HL-60 (cell line): ENCODE data around the gene TOB1.
"Not testable (repeated sequence)": the region's sequence is repeated elsewhere in the genome, so short reads cannot be mapped to it uniquely, and the experiment has no call there.

Source experiments
- DNase-seq, 2 experiments: peaks; one replicate each; pipeline ENCODE4 v3.0.0-alpha.2; 2010 to 2020; ENCODE audit warnings: low read depth in 1 of 2, low spot score in 1 of 2
- H3K27ac ChIP-seq: fragments of 250-450 bp; sonication (Bioruptor Pico); replicated peaks from 2 replicates; pipeline ENCODE4 v1.5.1; 2020; ENCODE audit warnings: mild to moderate bottlenecking, moderate library complexity
- H3K27me3 ChIP-seq: fragments of 250-450 bp; sonication (Bioruptor Pico); 2 replicates; pipeline ENCODE4 v1.5.1; 2021; ENCODE audit warnings: mild to moderate bottlenecking, moderate library complexity; ENCODE audit not compliant: insufficient read depth, poor library complexity, severe bottlenecking
- H3K4me3 ChIP-seq: replicated peaks from 2 replicates; pipeline ENCODE4 v1.5.1; 2011; ENCODE audit warnings: mild to moderate bottlenecking, control low read depth, low read length; ENCODE audit not compliant: insufficient read depth
- CTCF ChIP-seq: IDR thresholded peaks from one replicate; pipeline ENCODE4 v1.5.1; 2011; ENCODE audit warnings: low read length, control low read depth, inconsistent platforms; ENCODE audit not compliant: insufficient read depth
- GABPA ChIP-seq: IDR thresholded peaks from 2 replicates; pipeline ENCODE4 v1.6.1; 2012; ENCODE audit warnings: low read depth
- POLR2AphosphoS5 ChIP-seq: IDR thresholded peaks from 2 replicates; pipeline ENCODE4 v1.6.1; 2012; ENCODE audit warnings: low read depth
- SPI1 ChIP-seq: IDR thresholded peaks from 2 replicates; pipeline ENCODE4 v1.6.1; 2012; ENCODE audit warnings: low read depth, mild to moderate bottlenecking, borderline replicate concordance
- TF ChIP-seq, protein P1 (sequence below): IDR thresholded peaks from 2 replicates; pipeline ENCODE4 v1.6.1; 2012; ENCODE audit warnings: low read depth; ENCODE audit not compliant: insufficient replicate concordance

TOB1 gene

GRCh38 chr17:50898369-50899004, 32.3 kb upstream of the TOB1 start:
- no peak for DNase-seq
- Histone ChIP-seq H3K4me3 (no peak overlapping the region), H3K27me3 (no peaks in the 10 kb centered on the region), H3K27ac (no peak overlapping the region)
- TF ChIP-seq GABPA, result no peak
- TF ChIP-seq CTCF, result no peak
- TF ChIP-seq POLR2AphosphoS5, result no peak
- TF ChIP-seq, protein P1, sequence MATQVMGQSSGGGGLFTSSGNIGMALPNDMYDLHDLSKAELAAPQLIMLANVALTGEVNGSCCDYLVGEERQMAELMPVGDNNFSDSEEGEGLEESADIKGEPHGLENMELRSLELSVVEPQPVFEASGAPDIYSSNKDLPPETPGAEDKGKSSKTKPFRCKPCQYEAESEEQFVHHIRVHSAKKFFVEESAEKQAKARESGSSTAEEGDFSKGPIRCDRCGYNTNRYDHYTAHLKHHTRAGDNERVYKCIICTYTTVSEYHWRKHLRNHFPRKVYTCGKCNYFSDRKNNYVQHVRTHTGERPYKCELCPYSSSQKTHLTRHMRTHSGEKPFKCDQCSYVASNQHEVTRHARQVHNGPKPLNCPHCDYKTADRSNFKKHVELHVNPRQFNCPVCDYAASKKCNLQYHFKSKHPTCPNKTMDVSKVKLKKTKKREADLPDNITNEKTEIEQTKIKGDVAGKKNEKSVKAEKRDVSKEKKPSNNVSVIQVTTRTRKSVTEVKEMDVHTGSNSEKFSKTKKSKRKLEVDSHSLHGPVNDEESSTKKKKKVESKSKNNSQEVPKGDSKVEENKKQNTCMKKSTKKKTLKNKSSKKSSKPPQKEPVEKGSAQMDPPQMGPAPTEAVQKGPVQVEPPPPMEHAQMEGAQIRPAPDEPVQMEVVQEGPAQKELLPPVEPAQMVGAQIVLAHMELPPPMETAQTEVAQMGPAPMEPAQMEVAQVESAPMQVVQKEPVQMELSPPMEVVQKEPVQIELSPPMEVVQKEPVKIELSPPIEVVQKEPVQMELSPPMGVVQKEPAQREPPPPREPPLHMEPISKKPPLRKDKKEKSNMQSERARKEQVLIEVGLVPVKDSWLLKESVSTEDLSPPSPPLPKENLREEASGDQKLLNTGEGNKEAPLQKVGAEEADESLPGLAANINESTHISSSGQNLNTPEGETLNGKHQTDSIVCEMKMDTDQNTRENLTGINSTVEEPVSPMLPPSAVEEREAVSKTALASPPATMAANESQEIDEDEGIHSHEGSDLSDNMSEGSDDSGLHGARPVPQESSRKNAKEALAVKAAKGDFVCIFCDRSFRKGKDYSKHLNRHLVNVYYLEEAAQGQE, result no peak
- no peak for TF ChIP-seq SPI1

- not testable (repeated sequence) for H3K27me3 ChIP-seq, H3K4me3 ChIP-seq, DNase-seq, H3K27ac ChIP-seq
Observed at GRCh38 chr17:50894513-50894912, 28.4 kb upstream of the TOB1 start.

- no peak overlapping the region for H3K27ac ChIP-seq
- H3K27me3 ChIP-seq, result no peaks in the 10 kb centered on the region
- TF ChIP-seq, protein P1, result no peak
- no peak for TF ChIP-seq SPI1
- no peak for TF ChIP-seq POLR2AphosphoS5
- no peak for TF ChIP-seq GABPA
- TF ChIP-seq CTCF, result no peak
- H3K4me3 ChIP-seq, result no peak overlapping the region
- no peak for DNase-seq
Observed at GRCh38 chr17:50893183-50893993, 27.2 kb upstream of the TOB1 start.

GRCh38 chr17:50892101-50892776, 26.1 kb upstream of the TOB1 start:
- TF ChIP-seq GABPA (no peak), POLR2AphosphoS5 (no peak), CTCF (no peak), SPI1 (no peak)
- TF ChIP-seq, protein P1, result no peak
- DNase-seq, result no peak
- Histone ChIP-seq H3K27ac (no peak overlapping the region), H3K4me3 (no peak overlapping the region), H3K27me3 (no peaks in the 10 kb centered on the region)
